ENCODE measurements around the gene CCDC195.
A peak's percentile ranks its signal among the peaks of the same experiment; 100 is the strongest.

Gene CCDC195, protein sequence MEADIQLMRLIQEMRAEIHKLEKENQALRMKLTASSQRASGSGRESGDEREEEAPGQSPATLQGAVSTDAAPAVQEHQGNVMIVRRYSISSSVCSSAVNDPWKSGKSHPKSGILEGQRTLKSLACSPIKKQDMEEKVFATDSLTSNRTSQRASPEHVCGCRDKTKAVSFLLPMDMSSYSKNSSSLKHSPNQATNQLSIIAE

GRCh38 chr2:224716201-224716600 lies at the start of gene CCDC195:
Gene CCDC195 (minus strand): TSS chr2:224716365. CDS start chr2:224716365, 0 bp downstream.
- TF ChIP-seq, protein P1, sequence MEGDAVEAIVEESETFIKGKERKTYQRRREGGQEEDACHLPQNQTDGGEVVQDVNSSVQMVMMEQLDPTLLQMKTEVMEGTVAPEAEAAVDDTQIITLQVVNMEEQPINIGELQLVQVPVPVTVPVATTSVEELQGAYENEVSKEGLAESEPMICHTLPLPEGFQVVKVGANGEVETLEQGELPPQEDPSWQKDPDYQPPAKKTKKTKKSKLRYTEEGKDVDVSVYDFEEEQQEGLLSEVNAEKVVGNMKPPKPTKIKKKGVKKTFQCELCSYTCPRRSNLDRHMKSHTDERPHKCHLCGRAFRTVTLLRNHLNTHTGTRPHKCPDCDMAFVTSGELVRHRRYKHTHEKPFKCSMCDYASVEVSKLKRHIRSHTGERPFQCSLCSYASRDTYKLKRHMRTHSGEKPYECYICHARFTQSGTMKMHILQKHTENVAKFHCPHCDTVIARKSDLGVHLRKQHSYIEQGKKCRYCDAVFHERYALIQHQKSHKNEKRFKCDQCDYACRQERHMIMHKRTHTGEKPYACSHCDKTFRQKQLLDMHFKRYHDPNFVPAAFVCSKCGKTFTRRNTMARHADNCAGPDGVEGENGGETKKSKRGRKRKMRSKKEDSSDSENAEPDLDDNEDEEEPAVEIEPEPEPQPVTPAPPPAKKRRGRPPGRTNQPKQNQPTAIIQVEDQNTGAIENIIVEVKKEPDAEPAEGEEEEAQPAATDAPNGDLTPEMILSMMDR (IDR thresholded peaks at IDR 0.05; ENCODE audit: low read length, missing control alignments) = no peak
- DNase-seq (ENCODE audit: low read depth) = no peak
- no peak within 1 kb of the TSS for H3K4me3 ChIP-seq (replicated peaks; ENCODE audit: low read depth, low read length)

DNA sequence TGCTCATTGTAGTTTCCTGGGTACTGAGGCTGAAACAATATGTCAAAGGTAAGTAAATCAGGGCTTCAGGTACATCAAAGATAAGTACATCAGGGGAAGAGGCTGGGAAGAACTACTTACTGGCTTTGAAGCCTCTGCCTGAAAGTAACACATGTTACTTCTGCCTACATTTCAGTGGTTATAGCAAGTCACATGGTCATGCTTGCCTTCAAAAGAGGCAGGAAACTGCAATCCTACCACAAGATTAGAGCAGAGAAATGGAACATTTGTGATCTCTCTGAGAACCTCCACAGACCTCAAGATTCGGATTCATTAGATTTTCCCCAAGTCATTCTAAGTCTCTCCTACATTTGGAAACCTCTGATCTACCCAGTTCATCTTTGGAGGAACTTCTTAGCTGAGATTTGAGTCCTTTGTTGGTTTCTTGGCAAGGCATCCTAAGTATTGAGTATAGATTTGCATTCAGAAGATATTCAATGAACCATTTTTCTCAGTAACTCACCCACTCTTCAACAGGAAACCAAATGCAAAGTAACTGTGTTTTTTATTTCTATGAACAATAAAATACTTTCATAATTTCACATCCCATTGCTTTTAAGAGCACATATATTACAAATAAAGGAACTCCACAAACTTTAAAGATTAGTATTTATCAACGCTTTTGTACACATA lies 48.5 kb upstream of the CCDC195 start:
- H3K4me3 ChIP-seq (replicated peaks; ENCODE audit: low read depth, low read length) = no peak overlapping the region
- TF ChIP-seq, protein P1 (IDR thresholded peaks at IDR 0.05; ENCODE audit: low read length, missing control alignments) = no peak
- DNase-seq (ENCODE audit: low read depth) = no peak

DNA sequence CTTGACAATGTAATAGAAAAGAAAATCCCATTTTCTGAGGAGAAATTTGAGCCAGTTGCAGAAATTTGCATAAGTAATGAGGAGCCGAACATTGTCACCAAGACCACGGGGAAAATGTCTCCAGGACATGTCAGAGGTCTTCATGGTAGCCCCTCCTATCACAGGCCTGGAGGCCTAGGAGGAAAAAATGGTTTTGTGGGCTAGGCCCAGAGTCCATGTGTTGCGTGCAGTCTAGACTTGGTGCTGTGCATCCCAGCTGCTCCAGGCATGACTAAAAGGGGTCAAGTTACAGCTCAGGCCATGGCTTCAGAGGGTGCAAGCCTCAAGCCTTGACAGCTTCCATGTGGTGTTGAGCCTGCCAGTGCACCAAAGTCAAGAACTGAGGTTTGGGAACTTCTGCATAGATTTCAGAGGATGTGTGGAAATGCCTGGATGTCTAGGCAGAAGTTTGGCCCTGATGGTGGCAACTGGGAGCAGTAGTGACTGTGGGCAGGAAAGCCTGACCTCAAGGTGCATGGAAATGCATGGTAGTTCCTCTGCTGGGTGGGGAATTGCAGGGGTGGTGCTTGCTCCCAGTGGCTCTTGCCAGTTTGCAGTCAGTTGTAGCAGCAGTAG lies 41.9 kb upstream of the CCDC195 start:
- TF ChIP-seq, protein P1 (IDR thresholded peaks at IDR 0.05; ENCODE audit: low read length, missing control alignments) = no peak
- no peak for DNase-seq (ENCODE audit: low read depth)
- H3K4me3 ChIP-seq (replicated peaks; ENCODE audit: low read depth, low read length) = no peak overlapping the region

- TF ChIP-seq, protein P1 (IDR thresholded peaks at IDR 0.05; ENCODE audit: low read length, missing control alignments) = no peak
- DNase-seq (ENCODE audit: low read depth) = peak; percentile 87
- no peak overlapping the region for H3K4me3 ChIP-seq (replicated peaks; ENCODE audit: low read depth, low read length)
Measured at GRCh38 chr2:224753743-224754540, 37.8 kb upstream of the CCDC195 start.

DNA sequence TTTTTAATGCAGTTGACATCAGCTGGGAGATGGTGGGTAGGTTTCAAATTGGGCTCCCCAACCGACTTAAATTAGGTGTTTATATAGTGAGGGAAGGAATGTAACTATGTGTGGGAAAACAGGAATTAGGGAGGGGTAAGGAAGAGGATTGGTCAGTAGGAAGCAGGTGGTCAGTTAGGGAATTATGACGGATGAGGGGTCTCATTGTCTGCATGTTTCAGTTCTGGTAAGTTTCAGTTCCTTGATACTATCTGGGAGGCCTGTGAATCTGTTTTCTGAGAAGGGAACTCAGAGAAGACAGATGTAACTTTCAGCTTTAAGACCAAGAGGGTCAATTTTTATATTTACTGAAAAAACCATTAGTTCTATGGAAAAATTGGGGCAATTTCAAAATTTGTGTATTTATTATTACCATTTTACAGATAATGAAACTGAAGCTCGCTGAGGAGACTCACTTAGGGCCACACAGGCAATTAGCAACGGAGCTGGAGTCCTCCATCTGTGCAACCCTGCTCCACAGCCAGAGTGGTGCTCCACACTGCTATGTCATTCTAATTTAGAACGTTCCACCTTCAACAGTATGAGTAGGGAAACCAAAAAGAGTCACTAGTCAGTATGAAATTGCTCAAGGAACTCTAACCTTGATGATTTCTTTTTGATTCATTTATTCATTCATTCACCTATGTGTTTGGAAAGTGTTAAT lies 36.0 kb upstream of the CCDC195 start:
- H3K4me3 ChIP-seq (replicated peaks; ENCODE audit: low read depth, low read length) = no peak overlapping the region
- TF ChIP-seq, protein P1 (IDR thresholded peaks at IDR 0.05; ENCODE audit: low read length, missing control alignments) = no peak
- DNase-seq (ENCODE audit: low read depth) = no peak

GRCh38 chr2:224749136-224749535 lies 33.0 kb upstream of the CCDC195 start:
- TF ChIP-seq, protein P1 (IDR thresholded peaks at IDR 0.05; ENCODE audit: low read length, missing control alignments) = peak; percentile 40
- peak; percentile 13 for DNase-seq (ENCODE audit: low read depth)
- no peak overlapping the region for H3K4me3 ChIP-seq (replicated peaks; ENCODE audit: low read depth, low read length)
